ENCODE data around the gene BAAT. TPM values are rescaled to one million over a fixed set of nuclear protein-coding genes. Genes with fewer than 3 reads are reported as not detected.
A peak's percentile ranks its signal among the peaks of the same experiment; 100 is the strongest.

Gene BAAT
- total RNA-seq, 2 donors from 2014 or later = not detected

DNA sequence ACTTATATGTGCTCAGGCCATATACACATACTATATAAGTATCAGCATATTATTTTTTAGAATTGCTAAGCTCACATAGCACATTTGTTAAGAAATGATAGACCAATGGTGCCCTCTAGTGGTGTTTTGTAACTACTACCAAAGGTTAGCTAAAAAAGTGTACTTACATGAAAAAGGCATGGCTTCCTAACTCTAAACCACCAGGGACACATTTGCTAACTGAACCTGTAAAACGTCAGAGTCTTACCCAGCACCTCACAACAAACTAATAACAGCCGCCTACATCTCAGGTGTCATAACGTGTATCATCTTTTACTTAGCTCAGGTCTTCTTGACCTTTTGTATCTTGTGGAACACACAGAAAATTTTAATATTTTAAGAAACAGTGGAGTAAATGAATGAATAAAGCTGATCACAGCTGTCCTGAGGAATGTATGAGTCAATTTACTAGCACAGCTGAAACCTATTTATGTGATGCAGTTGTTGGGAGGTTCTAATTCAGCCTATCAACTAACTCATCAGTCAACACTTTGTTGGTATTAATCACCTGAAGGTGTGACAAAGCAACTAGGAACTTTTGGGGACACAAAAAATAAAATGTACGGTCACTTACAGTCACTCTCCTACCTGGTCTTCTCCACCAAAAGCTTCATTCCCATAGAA lies 72.9 kb downstream of the BAAT start:
- no peaks in the 10 kb centered on the region for H3K36me3 Mint-ChIP-seq
- no peak overlapping the region for H3K27ac Mint-ChIP-seq
- no peaks in the 10 kb centered on the region for H3K9me3 Mint-ChIP-seq
- peak in 1 of 2 donors; percentile 75 for ATAC-seq
- no peak for DNase-seq (ENCODE audit: low spot score in 2 of 2)

- no peaks in the 10 kb centered on the region for H3K9me3 Mint-ChIP-seq
- ATAC-seq = no peak
These were observed 73.6 kb downstream of the BAAT start for GRCh38 chr9:101311191-101311590.

More at GRCh38 chr9:101311191-101311590, 73.6 kb downstream of the BAAT start:
- no peak for DNase-seq (ENCODE audit: low spot score in 2 of 2)
- H3K27ac Mint-ChIP-seq = no peak overlapping the region
- H3K36me3 Mint-ChIP-seq = no peaks in the 10 kb centered on the region

Other genes with a start within 250 kb of the BAAT start
- gene MRPL50, start 13.6 kb upstream of the BAAT start, total RNA-seq = 10 to 100 TPM in 1 of 2 donors, 1 to 10 TPM in 1; 9.5 to 14.1 TPM
- 10 to 100 TPM in 1 of 2 donors, 1 to 10 TPM in 1; 8.8 to 10.5 TPM for gene ZNF189, start 13.8 kb upstream of the BAAT start, total RNA-seq
- not detected for gene ALDOB, start 50.8 kb upstream of the BAAT start, total RNA-seq
- 10 to 100 TPM; 42.1 to 49.9 TPM for gene RNF20, start 148.8 kb upstream of the BAAT start, total RNA-seq
- gene PPP3R2, start 210.0 kb upstream of the BAAT start, total RNA-seq = not detected